Esophagus muscularis mucosa (tissue), 4 donors: ENCODE measurements around the gene HPS4. TPM values are rescaled to one million over a fixed set of nuclear protein-coding genes. Genes with fewer than 3 reads are reported as not detected.

Experiments used
- DNase-seq: peaks from one replicate; pipeline ENCODE4 v3.0.0-alpha.2; 2017; ENCODE audit errors: extremely low spot score
- H3K27ac ChIP-seq, 4 donors: fragments of 200-600 bp; sonication (generic); replicated peaks in 1 of 4; 1 replicate in 3 of 4; 2 replicates in 1 of 4; pipeline ENCODE4 v1.5.1; 2016 to 2019; ENCODE audit warnings: mild to moderate bottlenecking in 1 of 4
- H3K27me3 ChIP-seq, 4 donors: fragments of 200-600 bp; sonication (generic); one replicate each; pipeline versions ENCODE4 v1.5.1 to v1.6.0; 2016 to 2019
- H3K36me3 ChIP-seq, 4 donors: fragments of 200-600 bp; sonication (generic); one replicate each; pipeline ENCODE4 v1.5.1; 2016 to 2019
- H3K4me1 ChIP-seq, 4 donors: fragments of 200-600 bp; sonication (generic); one replicate each; pipeline ENCODE4 v1.5.1; 2016 to 2019
- H3K4me3 ChIP-seq, 4 donors: fragments of 200-600 bp; sonication (generic); 1 replicate in 2 of 4; 2 replicates in 2 of 4; pipeline ENCODE4 v1.5.1; 2016 to 2019; ENCODE audit warnings: mild to moderate bottlenecking in 4 of 4, moderate library complexity in 1 of 4
- H3K9me3 ChIP-seq, 4 donors: fragments of 200-600 bp; sonication (generic); 1 replicate in 3 of 4; 2 replicates in 1 of 4; pipeline ENCODE4 v1.5.1; 2016 to 2019
- CTCF ChIP-seq, 3 experiments: fragments of 200-600 bp in 2 of 3; fragments of 450-650 bp in 1 of 3; sonication (generic) in 2 of 3; IDR thresholded peaks; one replicate each; pipeline ENCODE4 v1.5.1; 2017 to 2019; ENCODE audit warnings: antibody characterized with exemption in 3 of 3, mild to moderate bottlenecking in 2 of 3, moderate library complexity in 1 of 3
- EP300 ChIP-seq: sonication (generic); formaldehyde crosslinking; IDR thresholded peaks from one replicate; pipeline ENCODE4 v1.6.1; 2017; ENCODE audit warnings: antibody characterized with exemption
- POLR2A ChIP-seq: fragments of 450-650 bp; IDR thresholded peaks from one replicate; pipeline ENCODE4 v1.6.1; 2017; ENCODE audit warnings: antibody characterized with exemption, moderate library complexity, mild to moderate bottlenecking, low read depth
- POLR2AphosphoS5 ChIP-seq, 2 donors: sonication (generic); formaldehyde crosslinking; IDR thresholded peaks; one replicate each; pipeline ENCODE4 v1.6.1; 2017; ENCODE audit warnings: antibody characterized with exemption in 2 of 2
- WGBS: methylation state at CpG from one replicate; pipeline ENCODE4 v1.1.5; 2018; 5-methylcytosine and 5-hydroxymethylcytosine counted together
- intact Hi-C: fragments of 100-400 bp; cut with DNase I; formaldehyde crosslinking; loops from one replicate; pipeline ENCODE4 v1.15.1; 2023
- total RNA-seq, 4 donors: library from RNA; depleted of rRNA; stranded (reverse); fragments of >200 nt; gene quantifications; one replicate each; pipeline versions ENCODE4 v1.1.0 to v1.2.1, GENCODE V29; 2016

The HPS4 gene
- total RNA-seq, 4 donors from 2014 or later = 15.4 to 17.9 (median 17.5) TPM

DNA sequence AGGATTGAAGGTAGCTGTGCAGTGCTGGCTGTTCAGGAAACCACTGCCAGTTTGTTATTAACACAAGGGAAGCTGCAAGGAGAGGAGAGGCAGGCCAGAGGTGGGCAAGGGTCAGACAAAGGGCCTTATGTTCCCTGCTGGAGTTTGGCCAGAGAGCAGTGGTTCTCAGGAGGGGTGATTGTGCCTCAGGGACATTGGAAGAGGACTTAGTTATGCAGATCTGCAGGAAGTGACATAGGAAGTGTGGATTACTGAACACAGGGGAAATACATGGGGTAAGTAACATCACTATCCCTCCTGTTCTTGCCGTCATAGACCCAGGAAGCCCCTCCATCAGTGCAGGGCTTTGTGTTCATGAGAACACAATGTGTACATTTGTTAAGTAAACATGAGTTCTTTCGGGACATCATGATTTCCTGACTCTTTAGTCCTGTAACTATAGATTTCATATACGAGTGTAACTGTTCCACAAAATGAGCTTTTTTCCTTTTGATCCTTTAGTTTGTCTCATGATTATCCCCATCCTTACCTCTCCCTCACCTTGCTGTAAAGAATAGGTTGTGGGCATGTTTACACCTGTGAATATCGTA is 6.0 kb upstream of the HPS4 start:
- WGBS = 80% methylated on average over 4 of the region's 4 CpGs
- intact Hi-C loops = no loop called here
- DNase-seq = no peak
- TF ChIP-seq EP300 (no peak), POLR2AphosphoS5 (IDR thresholded peaks at IDR 0.05) (no peak), POLR2A (no peak), CTCF (IDR thresholded peaks at IDR 0.05) (no peak)
- peaks cover 9 to 16% (median 13%) of the 10 kb centered on the region in 4 donors for H3K4me1 ChIP-seq
- no peak overlapping the region for H3K4me3 ChIP-seq
- no peaks in the 10 kb centered on the region for H3K9me3 ChIP-seq
- no peak overlapping the region for H3K27ac ChIP-seq
- H3K27me3 ChIP-seq = no peaks in the 10 kb centered on the region
- H3K36me3 ChIP-seq = peaks cover 54 to 82% (median 77%) of the 10 kb centered on the region in 4 donors

DNA sequence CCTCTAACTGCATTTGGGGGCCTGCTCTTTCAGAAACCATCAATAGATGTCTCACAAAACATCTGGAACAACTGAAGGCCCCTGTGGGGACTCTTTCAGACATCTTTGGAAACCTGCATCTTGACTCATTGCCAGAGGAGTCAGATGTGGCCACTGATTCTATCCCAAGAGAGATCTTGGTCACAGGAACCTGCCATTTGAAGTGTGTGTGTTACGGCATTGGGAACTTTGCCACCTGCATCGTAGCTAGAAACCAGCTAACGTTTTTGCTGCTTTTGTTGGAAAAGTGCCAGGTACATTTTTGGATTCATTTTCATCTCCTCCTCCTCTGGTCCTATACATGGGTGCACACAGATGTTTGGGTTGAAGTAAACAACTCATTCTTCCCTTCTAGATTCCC is 4.4 kb upstream of the HPS4 start:
- H3K27me3 ChIP-seq = no peaks in the 10 kb centered on the region
- no peak overlapping the region for H3K4me3 ChIP-seq
- intact Hi-C loops = no loop called here
- no peak overlapping the region for H3K27ac ChIP-seq
- H3K9me3 ChIP-seq = no peaks in the 10 kb centered on the region
- 43% methylated on average over 3 of the region's 3 CpGs for WGBS
- DNase-seq = no peak
- TF ChIP-seq EP300 = no peak
- TF ChIP-seq POLR2AphosphoS5 (IDR thresholded peaks at IDR 0.05) = no peak
- no peak for TF ChIP-seq POLR2A
- no peak for TF ChIP-seq CTCF (IDR thresholded peaks at IDR 0.05)
- H3K4me1 ChIP-seq = peaks cover 15 to 25% (median 21%) of the 10 kb centered on the region in 4 donors
- H3K36me3 ChIP-seq = peaks cover 38 to 67% (median 62%) of the 10 kb centered on the region in 4 donors

- intact Hi-C loops = no loop called here
- no peak overlapping the region for H3K27ac ChIP-seq
- DNase-seq = no peak
- TF ChIP-seq POLR2AphosphoS5 (IDR thresholded peaks at IDR 0.05) (no peak), EP300 (no peak), POLR2A (no peak), CTCF (IDR thresholded peaks at IDR 0.05) (no peak)
- H3K9me3 ChIP-seq = no peaks in the 10 kb centered on the region
- H3K4me3 ChIP-seq = no peak overlapping the region
- no peaks in the 10 kb centered on the region for H3K27me3 ChIP-seq
- peaks cover 24 to 51% (median 46%) of the 10 kb centered on the region in 4 donors for H3K36me3 ChIP-seq
- peaks cover 29 to 41% (median 37%) of the 10 kb centered on the region in 4 donors for H3K4me1 ChIP-seq
- 82% methylated on average over 5 of the region's 5 CpGs for WGBS
Measured at GRCh38 chr22:26486394-26486793, 2.8 kb upstream of the HPS4 start.

DNA sequence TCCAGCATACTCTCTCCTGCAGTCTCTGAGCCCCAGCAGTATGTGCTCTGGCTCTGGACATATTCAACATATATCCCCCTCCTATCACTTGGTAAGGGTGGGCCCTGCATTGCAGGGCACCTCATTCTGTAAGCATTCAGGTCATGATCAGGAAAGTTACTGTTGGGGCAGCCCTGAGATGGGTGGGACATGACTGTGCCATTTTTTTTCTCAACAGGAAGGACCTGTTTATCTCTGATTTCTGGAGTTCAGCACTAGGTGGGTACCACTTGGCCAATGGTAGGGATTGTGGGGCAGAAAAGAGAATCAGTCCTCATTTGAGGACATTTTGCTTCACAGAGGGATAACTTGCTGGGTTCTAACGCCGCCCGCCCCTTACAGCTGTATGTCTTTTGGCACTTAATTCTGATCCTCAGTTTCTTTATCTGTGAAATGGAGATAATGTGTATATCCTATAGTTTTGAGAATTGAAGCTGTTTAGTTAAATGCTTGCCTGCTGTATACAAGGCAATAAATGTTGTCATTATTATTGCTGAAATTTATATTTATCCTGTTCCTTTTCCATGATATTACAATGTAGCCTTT is 2.3 kb upstream of the HPS4 start:
- Histone ChIP-seq H3K4me3 (no peak overlapping the region), H3K27ac (peak overlapping the region in 1 of 4 donors; percentile 96), H3K4me1 (peaks cover 34 to 46% (median 42%) of the 10 kb centered on the region in 4 donors), H3K9me3 (no peaks in the 10 kb centered on the region), H3K36me3 (peaks cover 21 to 46% (median 41%) of the 10 kb centered on the region in 4 donors), H3K27me3 (no peaks in the 10 kb centered on the region)
- DNase-seq = no peak
- no peak for TF ChIP-seq EP300
- no peak for TF ChIP-seq POLR2AphosphoS5 (IDR thresholded peaks at IDR 0.05)
- WGBS = 54% methylated on average over 3 of the region's 3 CpGs
- intact Hi-C loops = loop anchor here (2.0 kb wide), 1 partner anchor 25 kb away; no protein-coding TSS in a partner anchor

DNA sequence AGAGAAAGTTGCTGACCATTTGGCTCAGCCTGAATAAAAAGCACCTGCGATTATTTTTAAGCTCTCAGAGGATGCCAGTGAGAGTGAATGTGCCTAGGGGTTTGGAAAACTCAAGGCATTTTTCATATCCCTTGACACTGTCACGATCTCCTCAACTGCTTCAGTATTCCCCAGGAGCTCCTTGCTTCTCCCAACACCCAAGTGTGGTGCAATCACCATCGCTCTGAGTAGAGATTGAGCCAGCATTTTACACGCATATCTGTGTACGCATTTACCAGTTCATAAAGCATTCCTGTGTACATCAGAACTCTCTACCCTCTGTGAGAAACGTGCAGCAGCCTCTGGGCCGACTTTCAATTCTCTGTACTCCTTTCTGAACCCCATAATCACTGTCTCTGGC is 1.4 kb upstream of the HPS4 start:
- Histone ChIP-seq H3K36me3 (peaks cover 16 to 43% (median 33%) of the 10 kb centered on the region in 4 donors), H3K27me3 (no peaks in the 10 kb centered on the region), H3K27ac (peak overlapping the region in 3 of 4 donors; percentile 93 to 96 (median 95)), H3K4me1 (peaks cover 42 to 55% (median 51%) of the 10 kb centered on the region in 4 donors), H3K9me3 (no peaks in the 10 kb centered on the region), H3K4me3 (no peak overlapping the region)
- WGBS = 72% methylated on average over 7 of the region's 7 CpGs
- no peak for DNase-seq
- TF ChIP-seq CTCF (IDR thresholded peaks at IDR 0.05) (no peak), POLR2A (no peak), POLR2AphosphoS5 (IDR thresholded peaks at IDR 0.05) (no peak), EP300 (no peak)
- intact Hi-C loops = loop anchor here (2.0 kb wide), 1 partner anchor 26 kb away; no protein-coding TSS in a partner anchor
